Gastroesophageal sphincter (tissue), 4 donors: ENCODE data around the gene HADHB. TPM values are rescaled to one million over a fixed set of nuclear protein-coding genes. Genes with fewer than 3 reads are reported as not detected.

Experiments
- ATAC-seq: fragments of 150-250 bp; one replicate; pipeline ENCODE4 v1.9.1; 2016; ENCODE audit warnings: mild to moderate bottlenecking, moderate library complexity
- H3K27ac ChIP-seq, 4 donors: fragments of 200-600 bp; sonication (generic) in 3 of 4; 1 replicate in 3 of 4; 2 replicates in 1 of 4; pipeline ENCODE4 v1.5.1; 2016 to 2019
- H3K27me3 ChIP-seq: fragments of 200-600 bp; sonication (generic); one replicate; pipeline ENCODE4 v1.5.1; 2019
- H3K36me3 ChIP-seq, 2 donors: fragments of 200-600 bp; sonication (generic); one replicate each; pipeline ENCODE4 v1.5.1; 2019; ENCODE audit warnings: control low read depth in 1 of 2
- H3K4me1 ChIP-seq, 3 donors: fragments of 200-600 bp; sonication (generic); 1 replicate in 2 of 3; 2 replicates in 1 of 3; pipeline ENCODE4 v1.5.1; 2016 to 2019; ENCODE audit warnings: control low read depth in 2 of 3
- H3K4me3 ChIP-seq, 2 donors: fragments of 200-600 bp; sonication (generic); one replicate each; pipeline ENCODE4 v1.5.1; 2019; ENCODE audit warnings: mild to moderate bottlenecking in 1 of 2, moderate library complexity in 1 of 2
- H3K9me3 ChIP-seq, 3 donors: fragments of 200-600 bp; sonication (generic); one replicate each; pipeline ENCODE4 v1.5.1; 2017 to 2019; ENCODE audit warnings: control low read depth in 2 of 3
- CTCF ChIP-seq, 4 experiments: fragments of 200-600 bp in 2 of 4; fragments of 450-650 bp in 2 of 4; sonication (generic) in 1 of 4; IDR thresholded peaks; one replicate each; pipeline ENCODE4 v1.5.1; 2017 to 2019; ENCODE audit warnings: antibody characterized with exemption in 4 of 4, mild to moderate bottlenecking in 2 of 4, moderate library complexity in 2 of 4
- EP300 ChIP-seq: sonication (generic); formaldehyde crosslinking; IDR thresholded peaks from one replicate; pipeline ENCODE4 v1.6.1; 2017; ENCODE audit warnings: antibody characterized with exemption, mild to moderate bottlenecking
- POLR2A ChIP-seq, 2 donors: fragments of 450-650 bp; IDR thresholded peaks; one replicate each; pipeline ENCODE4 v1.6.1; 2017; ENCODE audit warnings: antibody characterized with exemption in 2 of 2, mild to moderate bottlenecking in 2 of 2, moderate library complexity in 1 of 2
- POLR2AphosphoS5 ChIP-seq: sonication (generic); formaldehyde crosslinking; IDR thresholded peaks from one replicate; pipeline ENCODE4 v1.6.1; 2017; ENCODE audit warnings: antibody characterized with exemption
- WGBS, 2 donors: methylation state at CpG; one replicate each; pipeline ENCODE4 v1.1.5; 2018; ENCODE audit warnings: low coverage in 1 of 2; 5-methylcytosine and 5-hydroxymethylcytosine counted together
- total RNA-seq, 4 donors: library from RNA; depleted of rRNA; stranded (reverse); fragments of >200 nt; gene quantifications; one replicate each; pipeline ENCODE4 v1.1.0, GENCODE V29; 2016

HADHB gene
- total RNA-seq, 4 donors from 2014 or later = 127 to 358 (median 218) TPM

- no peak for ATAC-seq
- no peak overlapping the region for H3K4me3 ChIP-seq
- peaks cover 0 to 30% (median 6%) of the 10 kb centered on the region in 3 donors for H3K4me1 ChIP-seq
- WGBS, 2 donors = 80 to 100% methylated on average over 1 of the region's 3 CpGs
- TF ChIP-seq POLR2AphosphoS5 = no peak
- TF ChIP-seq EP300 = no peak
- no peak for TF ChIP-seq CTCF (IDR thresholded peaks at IDR 0.05)
- TF ChIP-seq POLR2A (IDR thresholded peaks at IDR 0.05) = no peak
- H3K27me3 ChIP-seq = no peaks in the 10 kb centered on the region
- no peaks in the 10 kb centered on the region for H3K9me3 ChIP-seq
- H3K27ac ChIP-seq = no peak overlapping the region
- H3K36me3 ChIP-seq = no peaks in the 10 kb centered on the region
Measured at GRCh38 chr2:26297061-26297460, 52.3 kb downstream of the HADHB start.

- TF ChIP-seq POLR2A (IDR thresholded peaks at IDR 0.05) (no peak), CTCF (IDR thresholded peaks at IDR 0.05) (no peak), EP300 (no peak), POLR2AphosphoS5 (no peak)
- H3K36me3 ChIP-seq = no peaks in the 10 kb centered on the region
- 49 to 80% methylated on average over 3 to 6 of the region's 17 CpGs for WGBS, 2 donors
- peak; percentile 9 for ATAC-seq
- peak overlapping the region; percentile 61 to 91 (median 84) for H3K27ac ChIP-seq
- peak overlapping the region; percentile 55 to 57 for H3K4me3 ChIP-seq
- H3K27me3 ChIP-seq = no peaks in the 10 kb centered on the region
- H3K4me1 ChIP-seq = peaks cover 0 to 30% (median 6%) of the 10 kb centered on the region in 3 donors
- no peaks in the 10 kb centered on the region for H3K9me3 ChIP-seq
Measured at GRCh38 chr2:26298286-26298637, 53.5 kb downstream of the HADHB start.

- Histone ChIP-seq H3K36me3 (no peaks in the 10 kb centered on the region), H3K9me3 (no peaks in the 10 kb centered on the region), H3K4me1 (peaks cover 0 to 30% (median 6%) of the 10 kb centered on the region in 3 donors), H3K4me3 (peak overlapping the region; percentile 55 to 57), H3K27ac (peak overlapping the region; percentile 61 to 91 (median 84)), H3K27me3 (no peaks in the 10 kb centered on the region)
- 0 to 1% methylated on average over 22 to 26 of the region's 30 CpGs for WGBS, 2 donors
- peak; percentile 78 for ATAC-seq
- TF ChIP-seq CTCF (IDR thresholded peaks at IDR 0.05) = no peak
- TF ChIP-seq POLR2A (IDR thresholded peaks at IDR 0.05) = peak in 1 of 2 donors; percentile 11
Measured at GRCh38 chr2:26298638-26299393, 54.1 kb downstream of the HADHB start.

GRCh38 chr2:26299471-26300101 is 54.8 kb downstream of the HADHB start:
- no peaks in the 10 kb centered on the region for H3K36me3 ChIP-seq
- peak; percentile 35 for ATAC-seq
- 1 to 3% methylated on average over 9 of the region's 9 CpGs for WGBS, 2 donors
- peak overlapping the region; percentile 61 to 91 (median 84) for H3K27ac ChIP-seq
- TF ChIP-seq EP300 (no peak), POLR2A (IDR thresholded peaks at IDR 0.05) (no peak), POLR2AphosphoS5 (no peak), CTCF (IDR thresholded peaks at IDR 0.05) (no peak)
- H3K27me3 ChIP-seq = no peaks in the 10 kb centered on the region
- no peaks in the 10 kb centered on the region for H3K9me3 ChIP-seq
- peak overlapping the region; percentile 55 to 57 for H3K4me3 ChIP-seq
- H3K4me1 ChIP-seq = peaks cover 0 to 30% (median 6%) of the 10 kb centered on the region in 3 donors
